ENCODE data around the gene AKR1C2.
"Not testable (repeated sequence)": the region's sequence is repeated elsewhere in the genome, so short reads cannot be mapped to it uniquely, and the experiment has no call there.

GRCh38 chr10:4943416-4943815 is 60.2 kb downstream of the AKR1C2 start:
- not testable (repeated sequence) for TF ChIP-seq CTCF (conservative IDR thresholded peaks at IDR 0.05; ENCODE audit: low read depth, low read length); EZH2 (IDR thresholded peaks at IDR 0.05; ENCODE audit: borderline replicate concordance, low read depth, low read length, poor library complexity, severe bottlenecking)
